ENCODE measurements around the gene SLC7A1. TPM values are rescaled to one million over a fixed set of nuclear protein-coding genes. Genes with fewer than 3 reads are reported as not detected.
"Not testable (repeated sequence)": the region's sequence is repeated elsewhere in the genome, so short reads cannot be mapped to it uniquely, and the experiment has no call there.

Gene SLC7A1
- 10 to 100 TPM in 2 of 4 donors, 1 to 10 TPM in 2; 3.2 to 34.6 (median 7.5) TPM for polyA plus RNA-seq
- long read RNA-seq, donor 1, full-length matches to known transcripts = 5 of 5 reads
- long read RNA-seq, donor 1, partial matches to known transcripts = 0 of 5 reads
- long read RNA-seq, donor 1, other reads (novel, unspliced or antisense) = 0 of 5 reads
- long read RNA-seq, donor 2, full-length matches to known transcripts = 2 of 2 reads
- long read RNA-seq, donor 2, partial matches to known transcripts = 0 of 2 reads
- long read RNA-seq, donor 2, other reads (novel, unspliced or antisense) = 0 of 2 reads
- long read RNA-seq, donor 3, full-length matches to known transcripts = 1 of 7 reads
- long read RNA-seq, donor 3, partial matches to known transcripts = 6 of 7 reads
- long read RNA-seq, donor 3, other reads (novel, unspliced or antisense) = 0 of 7 reads
- long read RNA-seq, donor 4 = 0 reads
- long read RNA-seq, donor 5 = 0 reads
- long read RNA-seq, donor 6, full-length matches to known transcripts = 2 of 2 reads
- long read RNA-seq, donor 6, partial matches to known transcripts = 0 of 2 reads
- long read RNA-seq, donor 6, other reads (novel, unspliced or antisense) = 0 of 2 reads
- long read RNA-seq, donor 7 = 0 reads
- long read RNA-seq, donor 8 = 0 reads
- long read RNA-seq, donor 9 = 0 reads
- long read RNA-seq, donor 10, full-length matches to known transcripts = 1 of 1 reads
- long read RNA-seq, donor 10, partial matches to known transcripts = 0 of 1 reads
- long read RNA-seq, donor 10, other reads (novel, unspliced or antisense) = 0 of 1 reads

GRCh38 chr13:29595380-29596063 lies at the start of gene SLC7A1:
Gene SLC7A1, minus strand, starts transcription at chr13:29595688. Its CDS starts 59,500 bp downstream, at chr13:29536188.
- Histone ChIP-seq H3K4me1 (ENCODE audit: control insufficient read depth in 3 of 3, insufficient read depth in 2 of 3, low read depth in 1 of 3, low read length in 2 of 3) (peaks cover 0 to 6% (median 0%) of the 10 kb centered on the region in 3 donors), H3K4me3 (ENCODE audit: low read depth in 1 of 3, low read length in 3 of 3) (peak within 1 kb of the TSS; percentile 65 to 88 (median 77)), H3K27me3 (ENCODE audit: control insufficient read depth in 3 of 3, insufficient read depth in 3 of 3, low read length in 3 of 3) (peaks cover 0 to 7% (median 0%) of the 10 kb centered on the region in 3 donors), H3K36me3 (ENCODE audit: control insufficient read depth in 3 of 3, insufficient read depth in 2 of 3, low read depth in 1 of 3, low read length in 3 of 3) (no peaks in the 10 kb centered on the region), H3K27ac (ENCODE audit: low read depth in 1 of 3, low read length in 2 of 3) (peak within 1 kb of the TSS; percentile 68 to 91 (median 82)), H3K9me3 (ENCODE audit: control insufficient read depth in 2 of 2, insufficient read depth in 1 of 2, low read depth in 1 of 2, low read length in 1 of 2) (no peaks in the 10 kb centered on the region)
- DNase-seq (peak; percentile 85 to 93), FAIRE-seq (no peak)
- 0 to 1% (median 1%) methylated on average over 41 to 98 of the region's 98 CpGs for WGBS, 3 donors

- peaks cover 0 to 3% (median 0%) of the 10 kb centered on the region in 3 donors for H3K4me1 ChIP-seq (ENCODE audit: control insufficient read depth in 3 of 3, insufficient read depth in 2 of 3, low read depth in 1 of 3, low read length in 2 of 3)
- no peaks in the 10 kb centered on the region for H3K27me3 ChIP-seq (ENCODE audit: control insufficient read depth in 3 of 3, insufficient read depth in 3 of 3, low read length in 3 of 3)
- H3K36me3 ChIP-seq (ENCODE audit: control insufficient read depth in 3 of 3, insufficient read depth in 2 of 3, low read depth in 1 of 3, low read length in 3 of 3) = no peaks in the 10 kb centered on the region
- peak; percentile 37 to 64 for DNase-seq
- no peaks in the 10 kb centered on the region for H3K9me3 ChIP-seq (ENCODE audit: control insufficient read depth in 2 of 2, insufficient read depth in 1 of 2, low read depth in 1 of 2, low read length in 1 of 2)
- 17 to 44% (median 32%) methylated on average over 4 of the region's 4 CpGs for WGBS, 3 donors
- no peak for FAIRE-seq
- no peak overlapping the region for H3K27ac ChIP-seq (ENCODE audit: low read depth in 1 of 3, low read length in 2 of 3)
- no peak overlapping the region for H3K4me3 ChIP-seq (ENCODE audit: low read depth in 1 of 3, low read length in 3 of 3)
Measured at GRCh38 chr13:29640665-29641064, 45.2 kb upstream of the SLC7A1 start.

GRCh38 chr13:29636831-29637230 lies 41.3 kb upstream of the SLC7A1 start:
- WGBS, 3 donors = 87 to 94% (median 87%) methylated on average over 4 of the region's 4 CpGs
- not testable (repeated sequence) for H3K27me3 ChIP-seq (ENCODE audit: control insufficient read depth in 3 of 3, insufficient read depth in 3 of 3, low read length in 3 of 3)

GRCh38 chr13:29624997-29625396 lies 29.5 kb upstream of the SLC7A1 start:
- 86 to 95% (median 91%) methylated on average over 5 of the region's 5 CpGs for WGBS, 3 donors
- H3K36me3 ChIP-seq (ENCODE audit: control insufficient read depth in 3 of 3, insufficient read depth in 2 of 3, low read depth in 1 of 3, low read length in 3 of 3) = no peaks in the 10 kb centered on the region
- H3K4me1 ChIP-seq (ENCODE audit: control insufficient read depth in 3 of 3, insufficient read depth in 2 of 3, low read depth in 1 of 3, low read length in 2 of 3) = no peaks in the 10 kb centered on the region
- no peak for FAIRE-seq
- H3K27ac ChIP-seq (ENCODE audit: low read depth in 1 of 3, low read length in 2 of 3) = no peak overlapping the region
- no peaks in the 10 kb centered on the region for H3K9me3 ChIP-seq (ENCODE audit: control insufficient read depth in 2 of 2, insufficient read depth in 1 of 2, low read depth in 1 of 2, low read length in 1 of 2)
- H3K27me3 ChIP-seq (ENCODE audit: control insufficient read depth in 3 of 3, insufficient read depth in 3 of 3, low read length in 3 of 3) = peaks cover 0 to 2% (median 0%) of the 10 kb centered on the region in 3 donors
- H3K4me3 ChIP-seq (ENCODE audit: low read depth in 1 of 3, low read length in 3 of 3) = no peak overlapping the region
- no peak for DNase-seq

More at GRCh38 chr13:29636831-29637230, 41.3 kb upstream of the SLC7A1 start:
- not testable (repeated sequence) for DNase-seq; H3K36me3 ChIP-seq (ENCODE audit: control insufficient read depth in 3 of 3, insufficient read depth in 2 of 3, low read depth in 1 of 3, low read length in 3 of 3); H3K4me1 ChIP-seq (ENCODE audit: control insufficient read depth in 3 of 3, insufficient read depth in 2 of 3, low read depth in 1 of 3, low read length in 2 of 3); H3K27ac ChIP-seq (ENCODE audit: low read depth in 1 of 3, low read length in 2 of 3); H3K4me3 ChIP-seq (ENCODE audit: low read depth in 1 of 3, low read length in 3 of 3); H3K9me3 ChIP-seq (ENCODE audit: control insufficient read depth in 2 of 2, insufficient read depth in 1 of 2, low read depth in 1 of 2, low read length in 1 of 2); FAIRE-seq

GRCh38 chr13:29621841-29622240 lies 26.4 kb upstream of the SLC7A1 start:
- no peak overlapping the region for H3K4me3 ChIP-seq (ENCODE audit: low read depth in 1 of 3, low read length in 3 of 3)
- DNase-seq = no peak
- no peak for FAIRE-seq
- no peaks in the 10 kb centered on the region for H3K9me3 ChIP-seq (ENCODE audit: control insufficient read depth in 2 of 2, insufficient read depth in 1 of 2, low read depth in 1 of 2, low read length in 1 of 2)
- no peaks in the 10 kb centered on the region for H3K4me1 ChIP-seq (ENCODE audit: control insufficient read depth in 3 of 3, insufficient read depth in 2 of 3, low read depth in 1 of 3, low read length in 2 of 3)
- H3K36me3 ChIP-seq (ENCODE audit: control insufficient read depth in 3 of 3, insufficient read depth in 2 of 3, low read depth in 1 of 3, low read length in 3 of 3) = no peaks in the 10 kb centered on the region
- no peak overlapping the region for H3K27ac ChIP-seq (ENCODE audit: low read depth in 1 of 3, low read length in 2 of 3)
- 96 to 97% (median 96%) methylated on average over 7 of the region's 7 CpGs for WGBS, 3 donors
- H3K27me3 ChIP-seq (ENCODE audit: control insufficient read depth in 3 of 3, insufficient read depth in 3 of 3, low read length in 3 of 3) = peaks cover 0 to 2% (median 0%) of the 10 kb centered on the region in 3 donors

GRCh38 chr13:29621051-29621800 lies 25.7 kb upstream of the SLC7A1 start:
- no peak for DNase-seq
- H3K27ac ChIP-seq (ENCODE audit: low read depth in 1 of 3, low read length in 2 of 3) = no peak overlapping the region
- H3K4me1 ChIP-seq (ENCODE audit: control insufficient read depth in 3 of 3, insufficient read depth in 2 of 3, low read depth in 1 of 3, low read length in 2 of 3) = no peaks in the 10 kb centered on the region
- WGBS, 3 donors = 89 to 97% (median 95%) methylated on average over 4 of the region's 4 CpGs
- H3K4me3 ChIP-seq (ENCODE audit: low read depth in 1 of 3, low read length in 3 of 3) = no peak overlapping the region
- no peaks in the 10 kb centered on the region for H3K36me3 ChIP-seq (ENCODE audit: control insufficient read depth in 3 of 3, insufficient read depth in 2 of 3, low read depth in 1 of 3, low read length in 3 of 3)
- H3K9me3 ChIP-seq (ENCODE audit: control insufficient read depth in 2 of 2, insufficient read depth in 1 of 2, low read depth in 1 of 2, low read length in 1 of 2) = no peaks in the 10 kb centered on the region
- no peak for FAIRE-seq
- peaks cover 0 to 2% (median 0%) of the 10 kb centered on the region in 3 donors for H3K27me3 ChIP-seq (ENCODE audit: control insufficient read depth in 3 of 3, insufficient read depth in 3 of 3, low read length in 3 of 3)

GRCh38 chr13:29619995-29620394 lies 24.5 kb upstream of the SLC7A1 start:
- peaks cover 0 to under 1% (median 0%) of the 10 kb centered on the region in 3 donors for H3K27me3 ChIP-seq (ENCODE audit: control insufficient read depth in 3 of 3, insufficient read depth in 3 of 3, low read length in 3 of 3)
- H3K36me3 ChIP-seq (ENCODE audit: control insufficient read depth in 3 of 3, insufficient read depth in 2 of 3, low read depth in 1 of 3, low read length in 3 of 3) = no peaks in the 10 kb centered on the region
- DNase-seq (no peak), FAIRE-seq (no peak)
- H3K4me1 ChIP-seq (ENCODE audit: control insufficient read depth in 3 of 3, insufficient read depth in 2 of 3, low read depth in 1 of 3, low read length in 2 of 3) = no peaks in the 10 kb centered on the region
- no peak overlapping the region for H3K27ac ChIP-seq (ENCODE audit: low read depth in 1 of 3, low read length in 2 of 3)
- no peak overlapping the region for H3K4me3 ChIP-seq (ENCODE audit: low read depth in 1 of 3, low read length in 3 of 3)
- H3K9me3 ChIP-seq (ENCODE audit: control insufficient read depth in 2 of 2, insufficient read depth in 1 of 2, low read depth in 1 of 2, low read length in 1 of 2) = no peaks in the 10 kb centered on the region
